Measurements from ENCODE around the gene AKAP12. TPM values are rescaled to one million over a fixed set of nuclear protein-coding genes. Genes with fewer than 3 reads are reported as not detected.

AKAP12 gene
- total and polyA plus RNA-seq, 2 donors from 2014 or later: 10.2 to 84.6 TPM

GRCh38 chr6:151276112-151276740, 36.5 kb downstream of the AKAP12 start:
- no peaks in the 10 kb centered on the region for H3K27me3 ChIP-seq (ENCODE audit: control insufficient read depth, insufficient read depth, low read length)
- no peaks in the 10 kb centered on the region for H3K36me3 ChIP-seq (ENCODE audit: control insufficient read depth in 2 of 3, insufficient read depth in 3 of 3, low read length in 3 of 3)
- intact Hi-C loops (cut with DNase I): no loop called here
- no peak for FAIRE-seq
- no peak for TF ChIP-seq CTCF (IDR thresholded peaks at IDR 0.05; ENCODE audit: borderline replicate concordance, extremely low read depth, insufficient read depth)
- no peak overlapping the region for H3K27ac ChIP-seq (ENCODE audit: low read depth in 2 of 2, low read length in 2 of 2)
- H3K9ac ChIP-seq (ENCODE audit: low read length in 3 of 3): no peak overlapping the region
- no peak overlapping the region for H3K4me3 ChIP-seq (ENCODE audit: low read length in 3 of 3)
- H3K4me1 ChIP-seq (ENCODE audit: control insufficient read depth in 2 of 3, insufficient read depth in 2 of 3, low read depth in 1 of 3, low read length in 3 of 3): no peaks in the 10 kb centered on the region
- H3K9me3 ChIP-seq (ENCODE audit: control insufficient read depth in 2 of 3, insufficient read depth in 1 of 3, low read length in 3 of 3): no peaks in the 10 kb centered on the region
- DNase-seq: no peak

GRCh38 chr6:151279891-151280290, 40.1 kb downstream of the AKAP12 start:
- intact Hi-C loops (cut with DNase I): no loop called here
- no peaks in the 10 kb centered on the region for H3K36me3 ChIP-seq (ENCODE audit: control insufficient read depth in 2 of 3, insufficient read depth in 3 of 3, low read length in 3 of 3)
- no peak for TF ChIP-seq CTCF (IDR thresholded peaks at IDR 0.05; ENCODE audit: borderline replicate concordance, extremely low read depth, insufficient read depth)
- DNase-seq: no peak
- H3K27ac ChIP-seq (ENCODE audit: low read depth in 2 of 2, low read length in 2 of 2): no peak overlapping the region
- no peak overlapping the region for H3K4me3 ChIP-seq (ENCODE audit: low read length in 3 of 3)
- peaks cover 0 to 4% (median 3%) of the 10 kb centered on the region in 3 donors for H3K4me1 ChIP-seq (ENCODE audit: control insufficient read depth in 2 of 3, insufficient read depth in 2 of 3, low read depth in 1 of 3, low read length in 3 of 3)
- FAIRE-seq: no peak
- no peaks in the 10 kb centered on the region for H3K27me3 ChIP-seq (ENCODE audit: control insufficient read depth, insufficient read depth, low read length)
- no peak overlapping the region for H3K9ac ChIP-seq (ENCODE audit: low read length in 3 of 3)
- no peaks in the 10 kb centered on the region for H3K9me3 ChIP-seq (ENCODE audit: control insufficient read depth in 2 of 3, insufficient read depth in 1 of 3, low read length in 3 of 3)

GRCh38 chr6:151280859-151281258, 41.1 kb downstream of the AKAP12 start:
- DNase-seq: no peak
- Histone ChIP-seq H3K4me1 (ENCODE audit: control insufficient read depth in 2 of 3, insufficient read depth in 2 of 3, low read depth in 1 of 3, low read length in 3 of 3) (peaks cover 0 to 6% (median 5%) of the 10 kb centered on the region in 3 donors), H3K9me3 (ENCODE audit: control insufficient read depth in 2 of 3, insufficient read depth in 1 of 3, low read length in 3 of 3) (no peaks in the 10 kb centered on the region), H3K27me3 (ENCODE audit: control insufficient read depth, insufficient read depth, low read length) (no peaks in the 10 kb centered on the region), H3K9ac (ENCODE audit: low read length in 3 of 3) (no peak overlapping the region), H3K27ac (ENCODE audit: low read depth in 2 of 2, low read length in 2 of 2) (no peak overlapping the region), H3K36me3 (ENCODE audit: control insufficient read depth in 2 of 3, insufficient read depth in 3 of 3, low read length in 3 of 3) (no peaks in the 10 kb centered on the region), H3K4me3 (ENCODE audit: low read length in 3 of 3) (no peak overlapping the region)
- FAIRE-seq: no peak
- TF ChIP-seq CTCF (IDR thresholded peaks at IDR 0.05; ENCODE audit: borderline replicate concordance, extremely low read depth, insufficient read depth): no peak
- intact Hi-C loops (cut with DNase I): no loop called here

GRCh38 chr6:151284012-151284411, 44.2 kb downstream of the AKAP12 start:
- FAIRE-seq: no peak

More at GRCh38 chr6:151284012-151284411, 44.2 kb downstream of the AKAP12 start:
- H3K36me3 ChIP-seq (ENCODE audit: control insufficient read depth in 2 of 3, insufficient read depth in 3 of 3, low read length in 3 of 3): no peaks in the 10 kb centered on the region
- intact Hi-C loops (cut with DNase I): no loop called here
- no peak for TF ChIP-seq CTCF (IDR thresholded peaks at IDR 0.05; ENCODE audit: borderline replicate concordance, extremely low read depth, insufficient read depth)
- H3K27ac ChIP-seq (ENCODE audit: low read depth in 2 of 2, low read length in 2 of 2): no peak overlapping the region
- no peak overlapping the region for H3K4me3 ChIP-seq (ENCODE audit: low read length in 3 of 3)
- H3K9ac ChIP-seq (ENCODE audit: low read length in 3 of 3): no peak overlapping the region
- no peaks in the 10 kb centered on the region for H3K9me3 ChIP-seq (ENCODE audit: control insufficient read depth in 2 of 3, insufficient read depth in 1 of 3, low read length in 3 of 3)
- peaks cover 4 to 6% (median 5%) of the 10 kb centered on the region in 3 donors for H3K4me1 ChIP-seq (ENCODE audit: control insufficient read depth in 2 of 3, insufficient read depth in 2 of 3, low read depth in 1 of 3, low read length in 3 of 3)
- no peaks in the 10 kb centered on the region for H3K27me3 ChIP-seq (ENCODE audit: control insufficient read depth, insufficient read depth, low read length)
- DNase-seq: peak in 1 of 5 donors; percentile 39

Data from kidney (tissue), 14 donors.